HG03175 (cell line): ENCODE results near the gene MRS2.

Source experiments
- ATAC-seq: cut with Tn5 transposase; IDR thresholded peaks from one replicate; pipeline ENCODE4 v1.9.1; 2021; ENCODE audit warnings: mild to moderate bottlenecking, moderate library complexity; ENCODE audit not compliant: unreplicated experiment

MRS2 gene

DNA sequence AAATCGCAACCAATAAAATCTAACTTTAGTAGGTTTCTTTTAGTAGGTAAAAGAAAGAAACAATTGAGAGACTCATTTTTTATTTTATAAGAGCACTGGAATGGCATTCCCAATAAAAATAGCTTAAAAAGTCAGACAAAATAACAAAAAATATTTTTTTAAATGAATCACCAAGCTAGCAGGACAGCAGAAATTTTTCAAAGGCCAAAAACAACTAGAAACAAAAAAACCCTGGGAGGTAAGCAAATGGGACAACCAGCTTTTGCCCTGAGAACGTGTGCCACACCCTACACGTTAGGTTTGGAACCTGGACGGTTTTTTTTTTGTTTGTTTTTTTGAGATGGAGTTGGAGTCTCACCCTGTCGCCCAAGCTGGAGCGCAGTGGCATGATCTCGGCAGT lies 67.1 kb downstream of the MRS2 start:
- no peak for ATAC-seq

GRCh38 chr6:24472181-24472580 lies 69.4 kb downstream of the MRS2 start:
- ATAC-seq, result no peak
